Activated T-helper 1 cell treated with Interleukin-2 at 50 U/mL for 16 hours (primary cell): ENCODE results near the gene KDM4C.

Source experiments
- DNase-seq: peaks from one replicate; pipeline ENCODE4 v3.0.0-alpha.2; 2020; ENCODE audit warnings: low read depth

Gene KDM4C

DNA sequence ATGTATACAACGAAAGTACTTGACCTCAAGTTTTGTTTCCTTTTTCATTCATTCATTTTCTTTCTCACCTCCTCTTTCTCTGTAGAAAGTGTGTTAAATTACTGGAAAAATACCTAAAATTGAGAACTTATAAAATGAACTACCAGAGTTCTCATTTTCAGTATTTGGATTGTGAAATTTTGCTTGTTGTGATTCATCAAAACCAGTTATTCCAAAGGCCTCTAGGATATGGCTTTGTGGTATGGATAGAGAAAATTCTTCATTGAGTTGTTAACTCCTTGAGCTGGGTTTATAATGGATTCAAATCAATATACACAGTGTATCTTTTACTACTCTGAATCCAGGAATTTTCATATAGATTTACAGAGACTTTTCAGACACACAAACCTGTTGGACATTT is 287.6 kb downstream of the KDM4C start:
- DNase-seq = no peak

- DNase-seq = no peak
Measured at GRCh38 chr9:7051711-7052110, 293.9 kb downstream of the KDM4C start.

DNA sequence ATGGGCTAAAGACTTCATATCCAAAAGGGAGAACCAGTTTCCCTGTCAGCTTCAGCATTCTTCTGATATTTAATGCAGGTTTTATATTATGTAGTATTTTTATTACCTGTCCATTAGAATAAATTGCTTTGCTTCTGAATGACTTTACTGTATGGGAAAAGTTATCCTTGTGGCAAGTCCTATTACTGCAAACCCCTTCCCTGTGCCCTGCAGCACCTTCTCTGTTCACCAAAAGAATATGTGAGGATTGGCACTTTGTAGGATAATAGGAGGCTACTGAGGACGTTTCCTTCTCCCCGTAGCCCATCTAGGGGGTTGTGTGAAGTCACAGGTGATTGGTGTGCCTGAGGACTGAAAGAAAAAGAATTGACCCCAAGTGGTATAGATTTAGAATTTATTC is 296.1 kb downstream of the KDM4C start:
- no peak for DNase-seq

- no peak for DNase-seq
Measured at GRCh38 chr9:7055171-7055903, 297.6 kb downstream of the KDM4C start.

DNA sequence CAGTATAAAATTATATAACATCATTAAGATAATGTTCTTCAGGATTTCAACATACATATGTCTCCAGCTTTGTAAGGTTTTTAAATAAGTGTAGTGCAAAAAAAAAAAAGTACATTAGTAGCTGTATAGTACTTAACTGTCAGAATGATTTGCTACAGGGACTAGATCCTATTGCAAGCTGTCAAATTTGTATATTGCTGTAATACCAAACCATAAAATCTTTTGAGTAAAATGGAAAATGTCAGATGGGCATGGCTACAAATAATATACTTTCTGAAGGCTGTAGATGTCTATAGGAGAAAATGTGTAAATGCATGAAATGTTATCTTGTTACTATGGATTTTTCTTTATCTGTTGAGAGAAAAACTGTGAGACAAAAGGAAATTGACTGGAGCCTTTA is 298.5 kb downstream of the KDM4C start:
- no peak for DNase-seq

DNA sequence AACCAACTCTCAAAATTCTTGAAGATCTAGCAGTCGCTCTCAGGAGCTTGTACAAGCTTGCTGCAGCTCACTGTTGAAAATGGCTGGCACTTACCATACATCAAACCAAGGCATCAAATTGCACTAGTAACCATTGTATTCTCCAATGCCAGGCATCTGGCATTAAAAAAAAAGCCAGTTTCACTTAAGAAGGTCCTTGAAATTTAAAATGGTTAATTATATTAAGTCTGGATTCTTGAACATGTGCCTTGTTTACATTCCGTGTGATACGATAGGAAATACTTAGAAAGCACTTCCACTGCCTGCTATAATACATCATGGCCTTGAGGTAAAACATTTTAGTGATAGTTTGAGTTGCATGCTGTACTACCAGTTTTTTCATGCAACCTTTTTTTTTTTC is 300.7 kb downstream of the KDM4C start:
- DNase-seq = no peak

- no peak for DNase-seq
Measured at GRCh38 chr9:7067169-7067568, 309.4 kb downstream of the KDM4C start.

GRCh38 chr9:7071916-7072315 is 314.1 kb downstream of the KDM4C start:
- DNase-seq = no peak

DNA sequence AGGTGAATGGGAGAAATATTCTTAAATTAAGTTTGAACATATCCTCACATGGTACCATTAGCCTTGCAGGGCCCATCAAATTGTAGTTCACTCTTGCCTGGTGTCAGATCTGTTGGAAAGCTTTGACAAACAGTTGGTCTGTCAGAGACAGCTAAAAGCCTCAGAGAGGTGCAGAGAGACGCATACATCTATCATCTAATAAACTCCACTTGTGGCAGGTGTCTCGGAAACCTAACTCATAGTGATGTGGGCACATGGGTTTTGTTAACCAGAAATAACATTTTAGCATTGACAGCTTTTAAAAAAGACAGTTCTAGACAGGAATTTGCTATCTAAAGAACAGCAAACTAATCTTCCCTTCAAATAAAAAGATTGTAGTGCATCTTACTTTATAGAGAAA is 315.9 kb downstream of the KDM4C start:
- DNase-seq = no peak

DNA sequence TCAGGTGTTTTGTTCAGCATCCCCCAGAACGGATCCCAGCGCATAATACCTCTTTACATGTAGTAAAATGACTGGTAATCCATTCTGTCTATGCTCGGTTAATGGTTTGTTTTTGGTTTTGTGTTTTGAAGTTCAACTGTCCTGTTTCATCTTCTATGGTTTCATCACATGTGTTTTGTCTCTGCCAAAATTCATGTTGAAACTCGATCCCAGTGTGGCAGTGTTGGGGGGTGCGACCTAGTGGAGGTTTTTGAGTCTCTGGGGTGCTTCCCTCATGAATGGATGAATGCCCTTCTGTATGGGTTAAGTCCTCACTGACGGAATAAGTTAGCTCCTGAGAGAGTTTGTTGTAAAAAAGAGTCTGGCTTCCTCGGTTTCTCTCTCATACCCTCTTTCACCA is 317.4 kb downstream of the KDM4C start:
- no peak for DNase-seq

DNA sequence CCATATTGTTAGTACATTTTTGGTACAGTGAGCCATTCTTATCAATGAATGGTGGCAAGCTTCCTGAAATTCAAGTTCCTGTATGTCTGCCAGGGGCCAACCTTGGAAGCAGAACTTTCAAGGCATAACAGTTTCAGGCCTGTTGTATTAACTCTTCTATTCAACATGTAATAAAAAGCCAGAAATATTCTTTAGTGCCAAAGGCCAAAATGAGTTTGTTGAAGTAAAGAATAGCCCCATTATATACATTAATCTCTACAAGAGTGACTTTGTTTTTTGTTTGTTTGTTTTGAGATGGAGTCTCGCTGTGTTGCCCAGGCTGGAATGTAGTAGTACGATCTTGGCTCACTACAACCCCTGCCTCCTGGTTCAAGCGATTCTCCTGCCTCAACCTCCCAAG is 321.3 kb downstream of the KDM4C start:
- no peak for DNase-seq

GRCh38 chr9:7081065-7081600 is 323.4 kb downstream of the KDM4C start:
- DNase-seq = no peak

DNA sequence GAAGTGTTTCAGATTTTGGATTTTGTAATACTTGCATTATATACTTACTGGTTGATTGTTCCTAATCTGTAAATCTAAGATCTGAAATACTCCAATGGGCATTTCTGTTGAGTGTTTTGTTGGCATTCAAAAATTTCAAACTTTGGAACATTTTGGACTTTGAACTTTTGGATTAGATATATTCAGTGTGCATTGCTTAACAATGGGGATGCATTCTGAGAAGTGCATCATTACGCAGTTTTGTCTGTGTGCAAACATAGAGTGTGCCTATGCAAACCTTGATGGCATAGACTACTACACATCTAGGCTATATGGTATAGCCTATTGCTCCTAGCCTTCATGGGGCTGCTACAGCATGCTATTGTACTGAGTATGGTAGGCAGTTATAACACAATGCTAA is 325.4 kb downstream of the KDM4C start:
- DNase-seq = no peak

DNA sequence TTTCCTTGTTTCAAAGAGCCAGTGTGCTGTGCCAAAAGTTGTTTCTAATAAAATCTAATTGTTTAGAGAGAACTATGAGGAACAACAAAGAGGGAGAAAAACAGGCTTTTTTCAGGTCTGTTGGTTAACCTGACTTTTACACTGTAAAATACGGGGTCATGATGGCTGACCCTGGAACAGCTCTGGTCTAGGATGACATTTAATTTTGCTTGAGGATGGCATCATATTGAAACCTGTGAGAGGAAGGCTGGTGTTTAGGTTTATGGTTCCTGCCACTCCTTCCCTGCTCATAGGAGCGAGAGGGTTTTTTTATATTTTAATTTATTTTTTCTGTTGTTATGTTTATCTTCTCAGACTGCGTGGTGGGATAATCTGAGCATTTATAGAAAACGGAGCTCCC is 327.6 kb downstream of the KDM4C start:
- DNase-seq = no peak

DNA sequence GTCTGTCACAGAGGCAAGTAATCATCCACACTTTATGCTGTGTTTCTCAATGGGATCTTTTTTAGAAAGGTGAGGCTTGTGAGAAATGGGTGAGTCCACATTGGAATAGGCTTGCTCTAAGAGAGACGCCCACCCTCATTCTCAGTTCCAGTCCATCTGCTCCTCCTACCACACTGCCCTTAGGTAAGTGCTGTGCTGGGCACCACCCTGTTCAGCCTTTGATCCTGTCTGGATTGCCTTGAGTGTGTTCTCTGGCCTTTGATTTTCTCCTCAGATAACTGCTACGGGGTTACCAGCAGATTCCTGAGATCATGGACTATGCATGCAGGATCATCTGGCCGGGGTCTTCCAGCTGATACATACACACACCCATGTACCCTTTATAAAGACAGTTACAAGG is 328.6 kb downstream of the KDM4C start:
- DNase-seq = no peak

- DNase-seq = no peak
Measured at GRCh38 chr9:7088611-7089010, 330.8 kb downstream of the KDM4C start.

GRCh38 chr9:7089406-7090193 is 331.8 kb downstream of the KDM4C start:
- no peak for DNase-seq

GRCh38 chr9:7093040-7093439 is 335.3 kb downstream of the KDM4C start:
- DNase-seq = no peak

DNA sequence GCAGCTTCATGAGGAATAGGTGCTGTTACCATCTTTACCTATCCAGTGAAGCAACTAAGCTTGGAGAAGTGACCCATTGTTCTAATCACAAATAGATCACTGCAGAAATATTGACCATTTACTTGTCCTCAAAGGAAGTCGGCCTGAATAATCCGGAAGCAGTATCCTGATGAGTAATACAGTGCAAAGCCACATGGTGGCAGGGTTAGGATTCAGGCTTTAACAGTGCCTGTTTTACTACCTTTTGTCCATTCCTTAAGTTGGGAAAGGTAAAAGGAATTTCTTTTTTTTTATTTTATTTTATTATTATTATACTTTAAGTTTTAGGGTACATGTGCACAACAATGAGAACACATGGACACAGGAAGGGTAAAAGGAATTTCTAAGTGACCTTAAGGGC is 336.3 kb downstream of the KDM4C start:
- no peak for DNase-seq

DNA sequence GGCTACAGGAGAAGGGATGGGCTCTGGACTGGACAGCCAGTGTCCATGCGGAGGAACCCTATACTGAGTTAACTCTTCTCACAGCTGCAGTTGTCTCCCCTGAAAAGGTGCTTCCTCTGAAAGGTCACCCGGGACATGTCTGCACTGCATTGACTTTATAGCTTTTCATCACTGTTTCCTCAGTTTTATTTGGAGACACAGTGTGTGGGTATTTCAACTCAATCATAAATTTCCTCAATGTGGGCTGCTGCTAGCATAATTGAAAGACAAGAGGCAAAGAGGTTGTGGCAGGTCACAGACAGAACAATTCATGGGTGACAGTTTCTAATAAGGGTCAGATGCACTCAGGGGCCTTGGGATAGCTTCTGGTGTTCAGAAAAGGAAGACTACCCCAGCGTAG is 336.8 kb downstream of the KDM4C start:
- DNase-seq = no peak

GRCh38 chr9:7095058-7095457 is 337.3 kb downstream of the KDM4C start:
- DNase-seq = no peak

GRCh38 chr9:7097040-7097715 is 339.4 kb downstream of the KDM4C start:
- no peak for DNase-seq
